ENCODE data around the gene CHMP1A.

Gene CHMP1A

GRCh38 chr16:89602273-89602951 is 55.1 kb downstream of the CHMP1A start:
- DNase-seq = peak; percentile 51 to 55

GRCh38 chr16:89601906-89602272 is 55.6 kb downstream of the CHMP1A start:
- DNase-seq = no peak

- no peak for DNase-seq
These were observed 56.6 kb downstream of the CHMP1A start for GRCh38 chr16:89600956-89601355.

GRCh38 chr16:89600427-89600826 is 57.1 kb downstream of the CHMP1A start:
- no peak for DNase-seq

- no peak for DNase-seq
These were observed 57.6 kb downstream of the CHMP1A start for GRCh38 chr16:89599902-89600301.

- DNase-seq = peak in 1 of 2 donors; percentile 34
These were observed 58.1 kb downstream of the CHMP1A start for GRCh38 chr16:89599451-89599858.

- no peak for DNase-seq
These were observed 59.3 kb downstream of the CHMP1A start for GRCh38 chr16:89598199-89598598.

GRCh38 chr16:89596957-89597649 is 60.4 kb downstream of the CHMP1A start:
- DNase-seq = no peak

GRCh38 chr16:89596061-89596689 is 61.3 kb downstream of the CHMP1A start:
- DNase-seq = no peak

- no peak for DNase-seq
These were observed 62.0 kb downstream of the CHMP1A start for GRCh38 chr16:89595330-89596060.
